K562 (cell line): ENCODE measurements around the gene MYBPHL. TPM values are rescaled to one million over a fixed set of nuclear protein-coding genes. Genes with fewer than 3 reads are reported as not detected.

Source experiments
- ATAC-seq: fragments of 200-7000 bp; cut with Tn5 transposase; 3 replicates; pipeline ENCODE4 v1.9.1; 2020; ENCODE audit warnings: moderate library complexity
- BruUV-seq: library from RNA; stranded (reverse); fragments of 400-500 nt; replicated peaks from 2 replicates; lab custom pipeline; 2021; lab: Mats Ljungman, UMichigan
- CTCF ChIA-PET: fragments of 300-600 bp; formaldehyde crosslinking; extraction: SDS; loops from one replicate; lab custom pipeline; 2021; ENCODE audit warnings: low intra/inter-chr PET ratio; lab: Yijun Ruan, JAX
- POLR2A ChIA-PET: fragments of 300-600, 350-650 bp; sonication (Branson Sonifier 250); formaldehyde crosslinking; extraction: SDS; loops from one replicate; lab custom pipeline; 2021; ENCODE audit warnings: antibody characterized with exemption, inconsistent platforms; lab: Yijun Ruan, JAX
- DNase-seq, 4 experiments: peaks; one replicate each; pipeline versions ENCODE4 v3.0.0 to v3.0.0-alpha.2; 2011 to 2018; ENCODE audit warnings: low spot score in 3 of 4, mixed read lengths in 3 of 4; ENCODE audit errors: extremely low read depth in 1 of 4
- FAIRE-seq: peaks from 2 replicates; lab custom pipeline; 2011; peaks lifted over from hg19 to GRCh38; lab: Jason Lieb, UNC
- H2AFZ ChIP-seq: 2 replicates; pipeline ENCODE4 v1.6.0; 2011; ENCODE audit warnings: low read depth, low read length, control low read depth, inconsistent platforms
- H3K27ac ChIP-seq: fragments of 200-600 bp; 3 replicates; pipeline ENCODE4 v1.8.0; 2011; ENCODE audit warnings: low read depth, mild to moderate bottlenecking, control low read depth, inconsistent platforms, low read length, moderate library complexity, mixed read lengths; ENCODE audit errors: extremely low read depth
- H3K27me3 ChIP-seq, 2 experiments: fragments of 300-600 bp in 1 of 2; 2 replicates in 1 of 2; 3 replicates in 1 of 2; pipeline versions ENCODE4 v1.6.0 to v1.8.0; 2011; ENCODE audit warnings: inconsistent platforms in 2 of 2, low read length in 2 of 2, mild to moderate bottlenecking in 1 of 2, mixed read lengths in 1 of 2, moderate library complexity in 1 of 2; ENCODE audit not compliant: control insufficient read depth in 2 of 2, insufficient read depth in 2 of 2
- H3K36me3 ChIP-seq: fragments of 300-600 bp; 3 replicates; pipeline ENCODE4 v1.8.0; 2011; ENCODE audit warnings: mild to moderate bottlenecking, low read length, inconsistent platforms; ENCODE audit not compliant: control insufficient read depth, insufficient read depth
- H3K4me1 ChIP-seq, 2 experiments: fragments of 200-600 bp in 1 of 2; replicated peaks in 1 of 2; 2 replicates in 1 of 2; 3 replicates in 1 of 2; pipeline versions ENCODE4 v1.5.1 to v1.8.0; 2011; ENCODE audit warnings: inconsistent platforms in 2 of 2, low read length in 2 of 2, mild to moderate bottlenecking in 1 of 2, mixed read lengths in 1 of 2, moderate library complexity in 1 of 2; ENCODE audit not compliant: control insufficient read depth in 2 of 2, insufficient read depth in 2 of 2
- H3K4me2 ChIP-seq: 2 replicates; pipeline ENCODE4 v1.6.1; 2011; ENCODE audit warnings: low read length, control low read depth, inconsistent platforms, mixed read lengths; ENCODE audit not compliant: insufficient read depth
- H3K4me3 ChIP-seq: fragments of 200-600 bp; sonication (generic), shearing (Covaris generic); 2 replicates; pipeline ENCODE4 v1.5.1; 2016; ENCODE audit warnings: control low read depth, inconsistent platforms
- H3K79me2 ChIP-seq: fragments of 200-600 bp; 3 replicates; pipeline ENCODE4 v1.8.0; 2011; ENCODE audit warnings: low read length, inconsistent platforms; ENCODE audit not compliant: control insufficient read depth, insufficient read depth
- H3K9ac ChIP-seq, 2 experiments: 2 replicates each; pipeline versions ENCODE4 v1.6.0 to v1.6.1; 2011; ENCODE audit warnings: low read depth in 2 of 2, low read length in 2 of 2, control low read depth in 1 of 2, inconsistent platforms in 1 of 2, mild to moderate bottlenecking in 1 of 2, mixed read lengths in 1 of 2; ENCODE audit not compliant: insufficient read depth in 1 of 2
- H3K9me1 ChIP-seq: one replicate; pipeline ENCODE4 v1.6.0; 2011; ENCODE audit warnings: inconsistent platforms, mild to moderate bottlenecking, low read length, moderate library complexity; ENCODE audit not compliant: control insufficient read depth, insufficient read depth
- H3K9me3 ChIP-seq: replicated peaks from 2 replicates; pipeline ENCODE4 v1.5.1; 2011; ENCODE audit warnings: low read depth, low read length, inconsistent platforms; ENCODE audit not compliant: control insufficient read depth, insufficient read depth
- H4K20me1 ChIP-seq: replicated peaks from 2 replicates; pipeline ENCODE4 v1.6.1; 2011; ENCODE audit warnings: low read length, inconsistent platforms, mixed read lengths; ENCODE audit not compliant: control insufficient read depth, insufficient read depth
- ATF7 ChIP-seq: fragments of 450-650 bp; IDR thresholded peaks from 2 replicates; pipeline ENCODE4 v1.7.1; 2014; ENCODE audit warnings: mild to moderate bottlenecking, moderate library complexity
- CSDE1 ChIP-seq, 2 experiments: fragments of 450-650 bp; IDR thresholded peaks; 2 replicates each; pipeline ENCODE4 v1.6.1; 2016; ENCODE audit warnings: mild to moderate bottlenecking in 1 of 2
- DMBX1 ChIP-seq: fragments of 250-450 bp; sonication (Bioruptor Pico); IDR thresholded peaks from 2 replicates; pipeline ENCODE4 v1.8.0; 2022; ENCODE audit warnings: inconsistent platforms, mild to moderate bottlenecking, moderate library complexity, borderline replicate concordance
- FOXO4 ChIP-seq: fragments of 450-650 bp; formaldehyde crosslinking; IDR thresholded peaks from 2 replicates; pipeline ENCODE4 v1.4.0; 2020; ENCODE audit warnings: mild to moderate bottlenecking, moderate library complexity
- HSF4 ChIP-seq: fragments of 250-450 bp; sonication (Bioruptor Pico); IDR thresholded peaks from 2 replicates; pipeline ENCODE4 v2.1.2; 2022; ENCODE audit warnings: mild to moderate bottlenecking, moderate library complexity, borderline replicate concordance
- KHSRP ChIP-seq: fragments of 450-650 bp; IDR thresholded peaks from 2 replicates; pipeline ENCODE4 v1.6.1; 2017
- NFIC ChIP-seq: fragments of 450-650 bp; IDR thresholded peaks from 2 replicates; pipeline ENCODE4 v1.6.1; 2017; ENCODE audit warnings: mild to moderate bottlenecking, inconsistent platforms
- RB1 ChIP-seq: fragments of 450-650 bp; IDR thresholded peaks from 2 replicates; pipeline ENCODE4 v1.6.1; 2017; ENCODE audit warnings: low read depth, mild to moderate bottlenecking
- TARDBP ChIP-seq: fragments of 450-650 bp; IDR thresholded peaks from 2 replicates; pipeline ENCODE4 v1.6.1; 2016
- TBL1XR1 ChIP-seq, 2 experiments: IDR thresholded peaks; 2 replicates each; pipeline ENCODE4 v1.6.1; 2012; ENCODE audit warnings: improper control_type of control experiment in 2 of 2, low read length in 2 of 2, mild to moderate bottlenecking in 1 of 2
- TCF15 ChIP-seq: fragments of 250-450 bp; sonication (Bioruptor Pico); IDR thresholded peaks from 2 replicates; pipeline ENCODE4 v1.8.0; 2022; ENCODE audit warnings: moderate library complexity, mild to moderate bottlenecking, inconsistent platforms
- TSC22D4 ChIP-seq: fragments of 450-650 bp; IDR thresholded peaks from 2 replicates; pipeline ENCODE4 v1.6.1; 2016; ENCODE audit warnings: missing genetic modification characterization, missing biosample characterization, control low read depth
- ZNF212 ChIP-seq: fragments of 450-650 bp; formaldehyde crosslinking; IDR thresholded peaks from 2 replicates; pipeline ENCODE4 v1.4.0; 2020; ENCODE audit warnings: mild to moderate bottlenecking
- WGBS: fragments of 100-300 bp; shearing (Covaris generic); methylation state at CpG from one replicate; pipeline ENCODE4 v1.1.6; 2016; ENCODE audit warnings: low coverage, mixed read lengths; ENCODE audit not compliant: insufficient coverage; ENCODE audit errors: missing lambda C conversion rate; 5-methylcytosine and 5-hydroxymethylcytosine counted together
- in situ Hi-C: fragments of 300-500 bp; cut with MboI; formaldehyde crosslinking; loops from 4 replicates; pipeline ENCODE4 v1.15.0; 2018; ENCODE audit warnings: inconsistent platforms, mixed read lengths
- intact Hi-C: fragments of 100-400 bp; cut with micrococcal nuclease; formaldehyde crosslinking; loops from 2 replicates; pipeline ENCODE4 v1.14.2; 2022
- polyA plus RNA-seq, 8 experiments: library from polyadenylated mRNA; depleted of rRNA in 4 of 8; stranded (reverse) in 5 of 8; unstranded in 3 of 8; fragments of >200 nt; fragmentation: Nextera tagmentation in 2 of 8; fragmentation: Illumina TruSeq in 1 of 8; extraction: Ambion mirVana in 2 of 8; extraction: Trizol in 1 of 8; gene quantifications; 2 replicates each; pipeline versions ENCODE4 v1.2.1 to v1.2.3, GENCODE V29; 2011 to 2014; ENCODE audit warnings: inconsistent platforms in 1 of 8, missing spikeins in 1 of 8
- total RNA-seq, 7 experiments: library from RNA; depleted of rRNA in 6 of 7; stranded (reverse); fragments of >200 nt in 6 of 7; fragmentation: Illumina TruSeq in 2 of 7; extraction: Trizol in 2 of 7; gene quantifications; 2 replicates each; pipeline versions ENCODE4 v1.2.1 to v1.2.3, GENCODE V29; 2011 to 2021; ENCODE audit warnings: low replicate concordance in 1 of 7
- TF ChIP-seq, protein P1 (sequence below): fragments of 250-450 bp; sonication (Bioruptor Pico); IDR thresholded peaks from 2 replicates; pipeline ENCODE4 v1.5.0; 2021; ENCODE audit warnings: mild to moderate bottlenecking, moderate library complexity
- TF ChIP-seq, protein P2 (sequence below): fragments of 450-650 bp; formaldehyde crosslinking; IDR thresholded peaks from 2 replicates; pipeline ENCODE4 v1.4.0; 2020; ENCODE audit warnings: mild to moderate bottlenecking
- TF ChIP-seq, protein P3 (sequence below): fragments of 450-650 bp; IDR thresholded peaks from 2 replicates; pipeline ENCODE4 v1.6.1; 2016

MYBPHL gene
- total and polyA plus RNA-seq, 9 of the 15 experiments (the other 6 are each of a cell fraction or from before 2014, with no cell fraction given) = 0.20 to 1.9 (median 0.33) TPM

- H2AFZ ChIP-seq = no peak overlapping the region
- ATAC-seq (no peak), FAIRE-seq (no peak), DNase-seq (peak in 2 of 4 experiments; percentile 53 to 59)
- in situ Hi-C loops (no loop called here), intact Hi-C loops (no loop called here)
- no peaks in the 10 kb centered on the region for H3K27me3 ChIP-seq
- H3K4me1 ChIP-seq = peaks cover 33 to 65% of the 10 kb centered on the region in 2 experiments
- H3K4me3 ChIP-seq = no peak overlapping the region
- no peak overlapping the region; the same call in 2 of the 3 replicates for H3K27ac ChIP-seq
- POLR2A ChIA-PET = interaction anchor here (0.6 to 1.3 kb wide), 5 partner anchors 17 to 290 kb away, joined by 3 to 4 read pairs (median 4); partner anchors contain the start of gene GNAI3
- H3K4me2 ChIP-seq = no peak overlapping the region
- BruUV-seq = no TSS peak
- H3K9ac ChIP-seq = peak overlapping the region in 1 of 2 experiments; percentile 53; a peak in 1 of 4 replicates
- H4K20me1 ChIP-seq = no peaks in the 10 kb centered on the region
- no peaks in the 10 kb centered on the region for H3K9me3 ChIP-seq
- peaks cover 27% of the 10 kb centered on the region for H3K79me2 ChIP-seq
- H3K9me1 ChIP-seq = peaks cover 4% of the 10 kb centered on the region
- H3K36me3 ChIP-seq = peaks cover 24% of the 10 kb centered on the region; the same call in 2 of the 3 replicates
- WGBS = 77% methylated on average over 15 of the region's 15 CpGs
- CTCF ChIA-PET = no interaction called here
- TF ChIP-seq TARDBP = no peak
- TF ChIP-seq, protein P1, sequence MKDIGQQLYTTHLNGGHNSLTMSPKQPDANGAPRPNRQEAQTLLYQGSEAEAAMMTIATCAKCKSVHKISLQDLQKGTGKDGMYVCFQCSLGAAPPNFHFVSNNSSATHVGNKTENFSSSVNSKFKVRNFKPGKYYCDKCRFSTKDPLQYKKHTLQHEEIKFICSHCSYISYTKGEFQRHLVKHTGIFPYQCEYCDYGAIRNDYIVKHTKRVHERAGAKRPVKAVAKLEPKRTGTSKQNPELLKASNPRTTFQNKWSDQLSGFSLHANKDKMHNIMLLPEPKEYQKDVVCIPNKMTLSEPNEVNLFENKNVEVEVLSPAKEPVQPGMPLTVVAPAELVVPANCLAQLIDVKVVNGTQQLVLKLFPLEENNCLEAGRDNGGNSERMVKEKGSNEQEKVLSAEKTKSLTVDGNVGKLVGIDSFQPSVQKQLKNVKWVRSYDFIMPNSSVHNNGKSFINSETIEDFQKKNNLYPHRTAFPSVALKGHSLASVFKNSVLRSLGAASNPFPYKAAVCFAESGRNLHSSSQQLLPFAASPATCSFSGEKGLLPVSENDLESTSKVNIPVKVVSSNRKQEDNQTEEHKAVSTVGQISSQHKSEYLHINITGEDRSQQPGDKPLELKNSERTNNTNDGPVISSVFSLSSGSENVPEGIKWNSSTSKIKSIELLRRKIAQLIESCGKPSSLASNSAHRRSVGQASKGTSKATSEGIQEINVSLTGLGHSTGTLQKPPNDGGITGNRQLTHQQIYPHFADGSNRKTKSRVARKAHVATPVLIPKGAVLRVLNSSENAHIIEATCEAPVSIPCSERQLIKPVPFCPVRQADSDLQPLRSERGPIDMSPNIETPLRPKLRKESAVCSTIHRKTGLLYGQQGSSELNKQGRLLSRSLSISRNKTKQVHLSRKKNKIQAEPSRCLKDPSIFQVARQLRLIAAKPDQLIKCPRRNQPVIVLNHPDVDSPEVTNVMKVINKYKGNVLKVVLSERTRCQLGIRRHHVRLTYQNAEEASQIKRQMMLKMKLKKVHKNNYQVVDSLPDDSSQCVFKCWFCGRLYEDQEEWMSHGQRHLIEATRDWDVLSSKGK (CRISPR knock-in tag) = no peak
- peak; percentile 42; the same call in 1 of the 2 replicates for TF ChIP-seq ATF7
- TF ChIP-seq, protein P2, sequence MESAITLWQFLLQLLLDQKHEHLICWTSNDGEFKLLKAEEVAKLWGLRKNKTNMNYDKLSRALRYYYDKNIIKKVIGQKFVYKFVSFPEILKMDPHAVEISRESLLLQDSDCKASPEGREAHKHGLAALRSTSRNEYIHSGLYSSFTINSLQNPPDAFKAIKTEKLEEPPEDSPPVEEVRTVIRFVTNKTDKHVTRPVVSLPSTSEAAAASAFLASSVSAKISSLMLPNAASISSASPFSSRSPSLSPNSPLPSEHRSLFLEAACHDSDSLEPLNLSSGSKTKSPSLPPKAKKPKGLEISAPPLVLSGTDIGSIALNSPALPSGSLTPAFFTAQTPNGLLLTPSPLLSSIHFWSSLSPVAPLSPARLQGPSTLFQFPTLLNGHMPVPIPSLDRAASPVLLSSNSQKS (CRISPR knock-in tag) = no peak
- TF ChIP-seq ZNF212 (CRISPR knock-in tag) = no peak
- TF ChIP-seq, protein P3, sequence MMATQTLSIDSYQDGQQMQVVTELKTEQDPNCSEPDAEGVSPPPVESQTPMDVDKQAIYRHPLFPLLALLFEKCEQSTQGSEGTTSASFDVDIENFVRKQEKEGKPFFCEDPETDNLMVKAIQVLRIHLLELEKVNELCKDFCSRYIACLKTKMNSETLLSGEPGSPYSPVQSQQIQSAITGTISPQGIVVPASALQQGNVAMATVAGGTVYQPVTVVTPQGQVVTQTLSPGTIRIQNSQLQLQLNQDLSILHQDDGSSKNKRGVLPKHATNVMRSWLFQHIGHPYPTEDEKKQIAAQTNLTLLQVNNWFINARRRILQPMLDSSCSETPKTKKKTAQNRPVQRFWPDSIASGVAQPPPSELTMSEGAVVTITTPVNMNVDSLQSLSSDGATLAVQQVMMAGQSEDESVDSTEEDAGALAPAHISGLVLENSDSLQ = no peak
- TF ChIP-seq TCF15 (CRISPR knock-in tag) = no peak
- TF ChIP-seq DMBX1 (CRISPR knock-in tag) = no peak
- no peak for TF ChIP-seq HSF4 (CRISPR knock-in tag)
- TF ChIP-seq NFIC = no peak
- TF ChIP-seq FOXO4 (CRISPR knock-in tag) = no peak
- no peak for TF ChIP-seq TSC22D4 (tag)
- TF ChIP-seq RB1 = no peak
- no peak for TF ChIP-seq KHSRP
- TF ChIP-seq CSDE1 (IDR thresholded peaks at IDR 0.05) = no peak
- no peak for TF ChIP-seq TBL1XR1 (IDR thresholded peaks at IDR 0.05; ENCODE audit: low read length in 2 of 2)
Measured at GRCh38 chr1:109257682-109258421, 49.0 kb downstream of the MYBPHL start.
